Urothelium cell line (cell line): Measurements from ENCODE around the gene LDLRAD3.
A peak's percentile ranks its signal among the peaks of the same experiment; 100 is the strongest.

Experiments
- DNase-seq: peaks from one replicate; pipeline ENCODE4 v3.0.0; 2011; ENCODE audit warnings: low spot score, mixed read lengths
- FAIRE-seq: peaks from 2 replicates; lab custom pipeline; 2011; peaks lifted over from hg19 to GRCh38; lab: Jason Lieb, UNC

LDLRAD3 gene

DNA sequence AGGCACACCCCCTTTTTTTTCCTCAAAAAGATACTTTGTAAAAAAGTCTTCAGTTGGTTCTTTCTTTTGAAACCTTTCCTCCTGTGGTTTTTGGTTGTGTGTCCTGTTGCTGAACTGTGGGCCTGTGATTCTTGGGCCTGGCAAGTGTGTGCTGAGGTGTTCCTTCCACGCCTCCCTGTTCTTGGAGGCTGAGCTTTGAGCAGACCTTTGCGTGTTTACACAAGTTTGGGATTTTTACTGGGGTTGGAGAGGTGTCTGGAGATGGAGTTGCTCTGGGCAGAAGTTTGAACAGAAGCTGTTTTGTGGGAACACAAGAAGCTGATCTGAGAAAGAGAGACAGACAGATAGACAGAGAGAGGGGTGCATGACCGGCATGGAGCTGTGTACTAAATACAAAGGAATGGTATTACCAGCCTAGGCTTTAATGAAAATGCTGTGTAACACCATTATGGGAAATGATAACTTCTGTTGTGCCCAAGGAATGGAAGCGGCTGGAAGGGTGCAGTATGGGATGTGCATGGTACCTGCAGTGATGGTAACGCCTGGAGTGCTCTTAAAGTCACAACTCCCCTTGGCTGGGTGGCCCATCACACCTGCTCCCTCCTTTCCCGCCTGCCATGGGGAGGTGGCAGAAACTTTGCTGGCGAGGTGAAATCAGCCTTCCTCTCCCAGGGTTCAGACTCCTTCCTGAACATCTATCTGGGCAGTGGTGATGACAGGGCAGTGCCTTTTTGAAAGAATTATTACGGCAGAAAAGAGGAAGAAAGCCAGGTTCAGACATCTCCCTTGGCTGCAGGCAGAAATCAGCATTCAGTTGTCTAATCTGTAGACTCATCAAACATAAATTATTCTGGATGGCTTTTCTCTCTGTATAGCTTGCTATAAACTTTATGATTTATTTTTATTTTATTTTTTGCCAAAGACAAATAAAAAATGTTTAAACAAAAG is 70.4 kb downstream of the LDLRAD3 start:
- FAIRE-seq (no peak), DNase-seq (no peak)

DNA sequence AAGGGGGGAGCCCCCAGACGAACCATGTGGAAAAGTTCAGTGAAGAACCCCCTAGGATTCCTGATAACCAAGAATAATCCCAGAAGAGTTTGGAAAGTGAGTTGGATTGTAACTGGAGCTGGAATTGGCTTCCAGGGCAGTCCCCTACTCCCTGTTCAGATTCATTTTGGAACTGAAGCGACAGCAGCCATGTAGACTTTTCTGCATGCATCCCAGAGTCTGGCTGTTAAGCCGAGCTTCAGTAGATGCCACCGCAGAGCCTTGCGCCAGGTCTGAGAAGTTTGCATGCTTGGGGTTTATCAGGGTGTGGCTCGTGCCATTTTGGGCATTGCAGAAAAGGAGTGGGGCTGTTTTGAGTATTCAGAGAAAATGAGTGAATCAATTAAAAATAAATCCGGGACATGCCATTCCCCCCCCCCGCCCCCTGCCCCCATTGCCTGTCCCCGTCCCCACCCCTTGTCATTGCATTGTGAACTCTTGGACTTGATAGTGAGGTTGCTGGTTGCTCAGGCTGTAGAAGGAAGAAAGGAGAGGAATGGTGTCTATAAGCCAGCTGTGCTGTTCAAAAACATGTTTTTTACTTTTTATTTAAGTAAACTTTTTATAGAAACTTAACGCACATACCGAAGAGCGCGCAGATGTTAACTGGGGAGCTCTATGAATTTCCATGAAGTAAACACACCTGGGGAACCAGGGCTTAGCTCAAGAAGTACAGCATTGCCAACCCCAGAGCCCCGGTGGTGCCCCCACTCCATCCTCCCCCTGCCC is 71.2 kb downstream of the LDLRAD3 start:
- FAIRE-seq: no peak

DNA sequence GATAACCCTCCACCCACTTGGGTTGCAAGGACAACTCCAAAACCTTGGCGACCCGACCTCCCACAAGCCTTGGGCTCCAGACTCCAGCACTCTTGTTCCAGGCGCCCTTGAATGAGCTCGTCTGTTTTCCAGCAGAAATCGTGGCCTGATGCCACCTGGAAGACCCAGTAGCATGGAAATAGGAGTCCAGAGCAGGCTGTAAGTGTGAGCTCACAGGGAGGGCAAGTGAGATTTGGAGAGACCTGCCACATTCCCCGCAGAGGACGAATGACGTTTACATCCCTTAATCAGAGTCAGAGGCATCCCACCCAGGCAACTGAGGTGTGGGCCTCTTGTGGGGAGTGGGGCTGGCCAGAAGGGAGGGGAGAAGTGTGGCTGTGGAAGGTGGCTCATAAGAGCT is 71.9 kb downstream of the LDLRAD3 start:
- no peak for FAIRE-seq
- DNase-seq: no peak

More for the DNA sequence above, 71.2 kb downstream of the LDLRAD3 start:
- no peak for DNase-seq

DNA sequence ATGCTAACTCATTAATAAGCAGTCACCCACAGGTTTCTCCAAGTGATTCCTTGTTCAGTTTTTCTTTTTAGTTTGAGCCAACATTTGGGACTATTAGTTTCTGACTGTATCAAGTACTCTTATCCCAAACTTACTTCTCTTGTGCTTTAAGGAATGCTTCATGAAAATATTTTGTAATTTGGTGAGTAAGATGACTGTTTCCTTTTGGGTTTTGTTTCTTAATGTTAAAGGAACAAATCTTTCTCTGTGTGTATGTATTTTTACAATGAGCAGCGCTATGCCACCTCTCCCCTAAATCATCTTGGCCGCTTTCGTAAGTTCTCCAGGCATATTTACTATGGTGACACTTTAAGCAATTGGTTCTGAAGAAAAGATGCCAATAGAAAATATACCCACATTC is 72.4 kb downstream of the LDLRAD3 start:
- FAIRE-seq (no peak), DNase-seq (no peak)

DNA sequence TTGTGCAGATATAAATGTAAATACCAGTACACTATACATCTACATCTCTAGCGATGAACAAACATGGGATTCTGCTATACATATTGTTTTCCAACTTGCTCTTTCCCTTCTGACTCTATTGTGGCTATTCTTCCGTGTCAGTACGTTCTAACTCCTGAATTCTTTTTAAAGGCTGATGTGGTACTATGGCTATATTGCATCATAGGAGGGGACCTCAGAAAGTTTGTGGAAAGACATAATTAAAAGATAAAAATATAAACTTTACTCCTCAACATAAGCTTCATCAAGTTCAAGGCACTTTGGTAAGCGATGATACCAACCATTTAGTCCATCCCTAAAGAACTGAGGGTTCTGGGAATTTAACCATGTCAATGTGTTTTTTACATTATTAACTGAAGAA is 72.8 kb downstream of the LDLRAD3 start:
- FAIRE-seq (no peak), DNase-seq (no peak)

DNA sequence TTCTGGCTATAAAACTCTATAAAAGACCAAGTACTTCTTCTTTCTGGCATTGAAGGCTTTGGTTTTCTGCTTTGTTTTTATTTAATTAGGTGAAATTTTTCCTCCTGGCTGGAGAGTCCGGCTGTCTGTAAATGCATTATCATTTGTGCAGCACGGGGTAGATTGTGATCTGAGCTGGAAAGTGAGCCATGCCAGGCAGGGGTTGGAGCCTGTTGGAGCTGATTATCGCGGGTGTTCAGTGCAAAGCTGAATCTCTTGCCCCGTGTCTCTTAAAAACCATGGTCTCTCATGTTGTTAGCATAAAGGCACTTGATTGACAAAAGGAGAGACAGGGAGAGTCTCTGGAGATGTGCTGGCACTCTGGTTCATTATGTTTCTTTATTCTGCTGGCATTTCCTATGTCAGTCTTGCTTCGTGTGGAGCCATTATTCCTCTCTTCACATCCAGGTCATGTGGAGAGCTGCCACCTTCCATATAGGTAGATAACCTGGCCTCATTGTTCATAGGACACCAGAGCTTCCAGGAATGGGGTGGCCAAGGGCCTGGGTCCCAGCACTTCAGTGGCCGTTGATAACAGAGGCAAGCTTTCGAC is 75.2 kb downstream of the LDLRAD3 start:
- no peak for FAIRE-seq
- DNase-seq: no peak

DNA sequence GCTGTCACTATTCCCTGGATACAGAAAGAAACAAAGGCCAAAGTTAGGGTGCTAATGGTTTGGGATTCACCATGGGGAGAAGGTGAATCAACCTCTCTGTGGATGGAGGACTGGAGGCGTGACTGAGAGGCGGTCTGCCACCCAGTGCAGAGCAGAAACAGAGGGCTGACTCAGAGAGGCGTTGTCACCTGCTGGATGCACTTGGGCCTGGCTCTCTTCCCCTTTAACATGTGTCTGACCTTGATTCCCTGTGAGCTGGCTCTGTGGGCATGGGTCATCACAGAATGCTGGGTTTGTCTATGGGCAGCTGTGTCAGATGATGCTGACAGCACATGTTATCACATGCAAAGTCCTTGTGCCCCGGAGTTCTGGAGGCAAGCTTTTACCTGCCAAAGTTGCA is 75.9 kb downstream of the LDLRAD3 start:
- FAIRE-seq (no peak), DNase-seq (no peak)

DNA sequence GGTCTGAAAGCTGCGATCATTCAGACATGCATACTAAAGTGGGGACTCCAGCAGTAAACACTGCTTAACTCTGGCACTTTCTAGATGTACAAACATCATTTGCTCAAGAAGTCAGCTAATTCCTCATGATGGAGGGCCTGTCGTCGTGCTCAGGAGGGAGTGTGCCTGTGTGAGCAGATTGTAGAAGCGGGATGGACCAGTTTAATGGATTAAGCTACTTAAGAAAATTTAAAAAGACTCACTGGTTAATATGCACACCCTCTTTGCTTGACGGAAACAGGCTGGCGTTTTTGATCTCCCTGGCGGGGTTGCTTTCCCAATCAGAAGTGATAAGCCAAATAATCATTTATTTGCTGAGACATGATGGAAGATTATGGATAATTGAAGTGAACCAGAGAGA is 79.0 kb downstream of the LDLRAD3 start:
- DNase-seq (no peak), FAIRE-seq (no peak)

DNA sequence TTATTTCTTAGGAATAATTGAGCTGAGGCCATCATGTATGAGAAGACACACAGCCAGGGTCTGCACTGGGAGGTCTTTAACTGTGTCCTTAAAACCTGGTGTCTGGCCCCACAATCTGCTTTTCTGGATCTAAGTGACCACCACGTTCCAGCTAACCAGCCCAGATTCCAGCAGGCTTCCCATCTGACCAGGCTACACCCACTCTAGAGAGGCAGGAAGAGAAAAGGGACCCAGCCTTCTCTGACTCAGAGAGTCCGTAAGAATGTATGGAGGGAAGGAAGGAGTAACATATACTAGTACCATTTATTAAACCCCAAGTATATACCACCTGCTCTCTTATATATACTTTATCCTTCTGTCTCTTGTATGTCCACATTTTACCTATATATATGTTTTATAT is 80.1 kb downstream of the LDLRAD3 start:
- DNase-seq (no peak), FAIRE-seq (no peak)

DNA sequence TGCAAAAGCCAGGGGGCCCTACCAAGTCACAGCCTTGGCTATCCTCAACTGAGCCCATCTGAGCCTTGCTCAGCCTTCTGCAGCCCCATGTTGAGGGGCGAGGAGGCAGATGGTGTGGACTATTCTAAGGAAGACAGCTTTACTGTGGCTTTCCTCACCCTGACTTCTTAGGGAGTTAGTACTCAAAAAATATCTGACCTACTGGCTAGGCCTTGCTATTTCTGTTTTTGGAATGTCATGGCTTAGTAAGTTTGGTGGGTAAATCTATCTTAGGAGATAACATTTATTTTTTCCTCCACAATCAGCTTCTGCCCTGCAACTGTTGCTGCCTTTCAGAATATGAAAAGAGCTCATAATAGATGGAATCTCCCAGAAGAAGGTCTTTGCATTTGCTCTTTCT is 80.9 kb downstream of the LDLRAD3 start:
- FAIRE-seq (no peak), DNase-seq (no peak)

DNA sequence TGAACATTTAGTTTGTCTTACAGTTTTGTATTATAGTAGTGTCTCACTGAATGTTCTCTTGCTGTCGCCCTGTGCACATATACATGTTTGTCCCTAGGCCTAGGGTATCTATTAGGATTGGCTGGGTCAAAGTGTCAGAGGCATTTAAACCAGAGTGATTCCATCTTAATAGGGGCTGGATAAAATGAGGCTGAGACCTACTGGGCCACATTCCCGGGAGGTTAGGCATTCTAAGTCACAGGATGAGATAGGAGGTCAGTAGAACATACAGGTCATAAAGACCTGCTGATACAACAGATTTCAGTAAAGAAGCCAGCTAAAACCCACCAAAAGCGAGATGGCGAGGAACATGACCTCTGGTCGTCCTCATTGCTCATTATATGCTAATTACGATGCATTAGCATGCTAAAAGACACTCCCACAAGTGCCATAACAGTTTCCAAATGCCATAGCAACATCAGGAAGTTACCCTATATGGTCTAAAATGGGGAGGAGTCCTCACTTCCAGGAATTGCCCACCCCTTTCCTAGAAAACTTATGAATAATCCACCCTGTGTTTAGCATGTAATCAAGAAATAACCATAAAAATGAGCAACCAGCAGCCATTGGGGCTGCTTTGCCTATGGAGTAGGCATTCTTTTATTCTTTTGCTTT is 82.6 kb downstream of the LDLRAD3 start:
- DNase-seq (no peak), FAIRE-seq (no peak)

DNA sequence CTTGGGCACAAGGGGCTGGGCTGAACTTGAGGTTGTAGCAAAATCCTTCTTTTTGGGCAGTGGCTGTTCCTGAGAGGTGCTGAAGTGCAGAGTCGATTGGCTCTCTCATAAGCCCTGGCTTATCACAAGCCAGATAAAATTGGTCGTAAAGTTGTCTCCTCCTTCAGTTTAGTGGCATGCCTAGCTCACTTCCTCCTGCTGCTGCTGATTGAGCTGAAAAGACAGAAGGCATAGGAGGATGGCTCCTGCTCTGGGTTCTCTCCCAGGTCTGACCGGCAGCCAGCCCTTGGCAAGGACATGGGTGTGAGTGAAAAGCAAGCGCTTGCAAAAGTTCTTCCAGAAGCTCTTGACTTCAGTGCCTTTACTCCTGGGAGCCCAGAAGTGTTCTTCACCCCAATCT is 83.9 kb downstream of the LDLRAD3 start:
- FAIRE-seq (no peak), DNase-seq (no peak)

DNA sequence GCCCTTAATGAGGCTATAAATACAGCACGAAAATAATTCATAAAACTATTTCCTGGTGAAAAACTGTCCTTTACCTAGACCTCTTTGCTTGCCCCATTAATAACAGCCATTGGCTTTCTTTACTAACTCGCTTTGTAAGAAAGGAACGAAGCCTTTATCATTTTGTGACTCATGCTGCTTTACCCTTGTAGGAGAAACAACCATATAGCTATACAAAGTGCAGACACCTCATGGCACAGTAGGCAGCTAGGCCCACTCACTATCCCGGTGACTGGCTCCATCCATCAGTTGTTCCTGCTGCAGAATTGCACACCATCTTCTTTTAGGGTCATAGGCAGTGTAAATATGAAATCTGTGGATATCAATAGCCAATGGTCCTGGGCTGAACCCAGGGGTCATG is 85.8 kb downstream of the LDLRAD3 start:
- no peak for FAIRE-seq

DNA sequence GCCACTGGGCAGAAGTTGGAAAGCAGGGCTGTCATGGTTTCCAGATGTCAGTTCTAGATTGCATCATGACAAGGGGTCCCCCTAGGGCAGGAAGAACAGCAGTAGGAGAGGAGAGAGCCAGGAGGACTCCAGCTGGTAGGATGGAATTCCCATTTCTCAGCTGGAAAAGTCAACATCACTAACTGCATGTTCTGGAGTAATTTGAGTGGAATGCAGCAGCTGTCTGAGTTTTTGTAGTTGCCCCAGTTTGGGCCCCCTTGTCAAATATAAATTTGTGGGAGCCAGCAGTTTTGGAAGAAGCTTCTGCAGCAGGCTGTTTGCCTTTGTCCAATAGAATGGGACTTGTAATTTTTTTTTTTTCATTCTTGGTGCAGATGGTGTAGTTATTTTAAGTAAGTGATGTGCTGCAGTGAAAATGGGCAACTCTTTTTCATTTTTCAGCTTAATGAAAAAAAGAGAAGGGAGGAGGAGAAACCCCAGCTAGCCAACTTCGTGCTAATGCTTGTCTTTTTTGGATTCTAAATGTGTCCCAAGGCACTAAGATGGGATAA is 86.9 kb downstream of the LDLRAD3 start:
- FAIRE-seq: no peak
- no peak for DNase-seq

More for the DNA sequence above, 85.8 kb downstream of the LDLRAD3 start:
- DNase-seq: no peak

DNA sequence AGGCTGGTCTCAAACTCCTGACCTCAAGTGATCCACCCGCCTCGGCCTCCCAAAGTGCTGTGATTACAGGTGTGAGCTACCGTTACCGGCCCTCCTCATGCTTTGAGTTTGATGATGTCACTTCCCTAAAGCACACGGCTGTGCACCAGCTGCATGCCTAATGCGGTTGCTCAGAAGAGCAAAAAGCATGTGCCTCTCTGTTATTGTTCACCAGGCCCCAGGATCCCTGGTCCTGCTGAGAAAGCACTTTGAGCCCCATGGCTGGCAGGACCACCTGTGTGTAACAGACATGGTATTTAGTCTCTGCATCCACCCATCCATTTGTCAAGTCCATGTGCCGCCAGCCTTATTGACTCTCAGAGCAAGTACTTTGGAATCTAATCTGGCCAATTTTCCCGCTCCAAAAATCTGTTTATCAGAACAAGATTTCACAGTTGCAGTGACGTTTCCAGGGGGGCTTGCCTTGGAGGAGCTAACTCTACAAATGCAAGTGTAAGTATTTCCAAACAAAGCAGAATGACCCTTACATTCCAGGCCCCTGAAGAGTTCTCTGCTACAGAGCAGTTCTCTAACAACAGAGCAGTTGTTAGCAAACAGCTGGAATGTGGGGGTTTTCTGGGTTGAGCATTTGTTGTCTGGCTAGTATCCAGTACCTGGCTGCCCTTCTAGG is 89.4 kb downstream of the LDLRAD3 start:
- no peak for FAIRE-seq
- no peak for DNase-seq

DNA sequence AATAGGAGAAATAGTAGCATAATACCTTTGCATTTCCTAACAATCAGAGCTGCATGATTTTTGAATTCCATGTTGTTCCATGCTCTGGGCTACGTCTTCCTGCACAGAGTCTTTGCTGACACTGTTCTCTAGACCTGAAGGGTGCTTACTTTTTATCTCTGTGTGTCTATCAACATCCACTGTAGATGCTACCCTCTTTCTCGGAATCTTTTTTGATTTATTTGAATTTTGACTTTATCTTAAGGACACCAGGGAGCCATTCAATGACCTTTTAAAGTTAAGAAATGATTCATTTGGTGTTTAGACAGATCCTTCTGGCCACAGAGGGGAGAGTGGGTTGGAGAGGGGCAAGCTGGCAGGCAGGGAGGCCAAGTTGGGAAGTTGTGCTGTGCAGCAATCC is 90.1 kb downstream of the LDLRAD3 start:
- no peak for DNase-seq
- no peak for FAIRE-seq

DNA sequence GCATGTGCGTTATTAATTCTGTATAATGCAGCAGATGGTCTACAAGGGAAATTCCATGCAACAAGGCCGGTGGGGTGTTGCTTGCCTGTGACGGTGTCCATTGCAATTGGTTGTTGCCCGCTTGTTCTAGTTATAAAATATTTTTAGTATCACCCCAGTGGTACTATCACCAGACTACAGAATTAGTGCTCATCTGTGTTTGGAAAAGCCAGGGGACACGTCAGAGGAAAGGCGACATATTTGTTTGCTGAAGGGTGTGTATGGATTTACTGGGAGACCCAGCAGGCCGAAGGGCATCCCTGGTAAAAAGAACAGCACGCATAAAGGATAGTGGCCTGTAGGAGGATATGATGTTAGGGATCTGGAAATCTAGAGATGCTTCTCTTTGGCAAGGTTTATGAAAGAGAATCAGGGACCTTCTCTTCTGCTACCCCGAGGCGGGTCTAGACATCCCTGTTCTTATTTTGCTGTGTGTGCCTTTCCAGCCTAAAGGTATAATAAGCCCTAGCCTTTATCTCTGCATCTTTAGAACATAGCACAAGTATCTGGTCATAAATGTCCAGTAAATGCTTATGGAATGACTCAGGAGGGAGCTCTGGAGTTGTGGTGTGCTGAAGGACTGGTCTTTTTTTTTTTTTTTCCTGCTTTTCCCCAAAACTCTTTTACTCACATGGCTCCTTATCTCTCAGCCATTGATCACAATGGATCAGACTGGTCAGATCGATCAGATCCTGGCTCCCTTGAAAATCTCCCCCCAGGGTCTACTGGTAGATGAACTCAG is 90.9 kb downstream of the LDLRAD3 start:
- peak; percentile 77 for DNase-seq
- FAIRE-seq: no peak

DNA sequence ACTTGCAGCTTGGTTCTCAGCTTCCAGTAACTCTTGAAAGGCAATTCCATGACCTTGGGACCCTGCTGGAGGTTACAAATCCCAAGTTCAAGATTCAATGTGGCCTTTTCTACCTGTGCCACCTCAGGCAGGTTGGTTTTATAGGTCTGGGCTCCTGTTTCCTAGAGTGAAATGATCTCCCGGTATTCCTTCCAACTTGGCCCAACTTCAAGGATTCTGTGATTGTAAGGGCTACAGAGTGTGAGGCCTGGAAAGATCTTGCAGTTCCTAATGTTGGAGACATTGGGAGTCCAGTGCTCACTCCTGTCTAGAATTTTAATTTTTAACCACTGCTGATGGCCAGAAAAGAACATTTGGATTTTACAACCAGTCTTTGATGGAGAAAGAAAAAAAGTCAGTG is 91.6 kb downstream of the LDLRAD3 start:
- DNase-seq: no peak
- no peak for FAIRE-seq

DNA sequence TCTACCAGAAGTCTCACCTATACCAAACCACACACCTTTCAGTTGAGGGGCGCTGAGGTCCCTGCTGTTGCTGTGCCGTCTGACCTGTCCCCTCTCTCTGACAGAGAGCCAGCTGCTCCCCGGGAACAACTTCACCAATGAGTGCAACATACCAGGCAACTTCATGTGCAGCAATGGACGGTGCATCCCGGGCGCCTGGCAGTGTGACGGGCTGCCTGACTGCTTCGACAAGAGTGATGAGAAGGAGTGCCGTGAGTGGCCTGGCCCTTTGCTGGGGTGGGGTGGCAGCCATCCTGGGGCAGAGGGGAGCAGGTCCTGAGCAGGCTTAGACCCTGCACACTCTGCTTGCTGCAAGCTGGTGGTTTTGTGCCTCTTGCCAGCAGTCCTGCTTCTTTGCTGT is 92.1 kb downstream of the LDLRAD3 start:
- FAIRE-seq: peak; percentile 27

DNA sequence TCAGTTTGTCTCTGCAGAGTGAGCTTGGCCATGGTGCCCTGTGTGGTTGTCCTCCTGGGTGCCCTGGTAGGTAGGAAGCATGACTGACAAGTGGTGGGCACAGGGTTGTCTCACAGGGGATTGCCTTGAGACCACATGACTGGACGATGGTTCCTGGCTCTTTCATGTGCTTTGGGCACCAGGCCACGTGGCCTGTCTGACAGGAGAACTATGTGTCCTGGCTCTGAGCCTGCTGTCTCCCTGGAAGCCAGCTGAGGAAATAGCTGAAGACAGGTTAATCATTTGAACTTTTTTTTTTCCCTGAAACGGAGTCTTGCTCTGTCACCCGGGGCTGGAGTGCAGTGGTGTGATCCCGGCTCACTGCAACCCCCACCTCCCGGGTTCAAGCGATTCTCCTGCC is 93.2 kb downstream of the LDLRAD3 start:
- FAIRE-seq: no peak

More for the DNA sequence above, 92.1 kb downstream of the LDLRAD3 start:
- DNase-seq: no peak

More for the DNA sequence above, 93.2 kb downstream of the LDLRAD3 start:
- DNase-seq: peak; percentile 44
